H1 (cell line): ENCODE measurements around the gene HOXA11.

Experiments used
- BRCA1 ChIP-seq: IDR thresholded peaks from 2 replicates; pipeline ENCODE4 v1.6.1; 2012; ENCODE audit warnings: low read depth, low read length, improper control_type of control experiment
- CREB1 ChIP-seq: IDR thresholded peaks from 2 replicates; pipeline ENCODE4 v1.6.1; 2012; ENCODE audit warnings: inconsistent platforms
- CTBP2 ChIP-seq: IDR thresholded peaks from 2 replicates; pipeline ENCODE4 v1.7.0; 2011; ENCODE audit warnings: borderline replicate concordance, mild to moderate bottlenecking, moderate library complexity, mixed read lengths, low read length; ENCODE audit not compliant: insufficient read depth, insufficient read length
- EGR1 ChIP-seq: IDR thresholded peaks from 2 replicates; pipeline ENCODE4 v1.6.1; 2011; ENCODE audit warnings: low read depth, low read length, borderline replicate concordance
- EZH2 ChIP-seq: fragments of 200-600 bp; sonication (generic); IDR thresholded peaks from 2 replicates; pipeline ENCODE4 v1.7.1; 2012; ENCODE audit warnings: low read depth, mild to moderate bottlenecking, moderate library complexity, low read length, inconsistent platforms; ENCODE audit not compliant: severe bottlenecking
- MAFK ChIP-seq: IDR thresholded peaks from 2 replicates; pipeline ENCODE4 v1.6.1; 2012; ENCODE audit warnings: low read depth, mild to moderate bottlenecking, improper control_type of control experiment, low read length
- POLR2A ChIP-seq, 2 experiments: IDR thresholded peaks; 1 replicate in 1 of 2; 2 replicates in 1 of 2; pipeline ENCODE4 v1.6.1; 2011; ENCODE audit warnings: low read depth in 2 of 2, low read length in 2 of 2, mild to moderate bottlenecking in 2 of 2; ENCODE audit errors: control extremely low read depth in 1 of 2
- RAD21 ChIP-seq, 2 experiments: IDR thresholded peaks in 1 of 2; conservative IDR thresholded peaks in 1 of 2; 2 replicates each; pipeline ENCODE4 v1.6.1; 2011; ENCODE audit warnings: low read depth in 2 of 2, low read length in 2 of 2, improper control_type of control experiment in 1 of 2, inconsistent platforms in 1 of 2, mild to moderate bottlenecking in 1 of 2, moderate library complexity in 1 of 2
- SP1 ChIP-seq: IDR thresholded peaks from 2 replicates; pipeline ENCODE4 v1.6.1; 2011; ENCODE audit warnings: low read depth, low read length
- TF ChIP-seq, protein P1 (sequence below), 3 experiments: IDR thresholded peaks; 1 replicate in 2 of 3; 2 replicates in 1 of 3; pipeline versions ENCODE4 v1.5.1 to v1.6.1; 2011; ENCODE audit warnings: low read length in 3 of 3, mild to moderate bottlenecking in 3 of 3, inconsistent platforms in 2 of 3, low read depth in 1 of 3, moderate library complexity in 1 of 3; ENCODE audit not compliant: insufficient read depth in 1 of 3; ENCODE audit errors: control extremely low read depth in 1 of 3
- TF ChIP-seq, protein P2 (sequence below): IDR thresholded peaks from 2 replicates; pipeline ENCODE4 v1.6.1; 2012; ENCODE audit warnings: inconsistent platforms
- TF ChIP-seq, protein P3 (sequence below): IDR thresholded peaks from 2 replicates; pipeline ENCODE4 v1.6.1; 2011; ENCODE audit warnings: low read depth, mild to moderate bottlenecking, low read length; ENCODE audit not compliant: insufficient read depth
- TF ChIP-seq, protein P4 (sequence below): IDR thresholded peaks from 2 replicates; pipeline ENCODE4 v1.6.1; 2011; ENCODE audit warnings: low read length, improper control_type of control experiment

DNA sequence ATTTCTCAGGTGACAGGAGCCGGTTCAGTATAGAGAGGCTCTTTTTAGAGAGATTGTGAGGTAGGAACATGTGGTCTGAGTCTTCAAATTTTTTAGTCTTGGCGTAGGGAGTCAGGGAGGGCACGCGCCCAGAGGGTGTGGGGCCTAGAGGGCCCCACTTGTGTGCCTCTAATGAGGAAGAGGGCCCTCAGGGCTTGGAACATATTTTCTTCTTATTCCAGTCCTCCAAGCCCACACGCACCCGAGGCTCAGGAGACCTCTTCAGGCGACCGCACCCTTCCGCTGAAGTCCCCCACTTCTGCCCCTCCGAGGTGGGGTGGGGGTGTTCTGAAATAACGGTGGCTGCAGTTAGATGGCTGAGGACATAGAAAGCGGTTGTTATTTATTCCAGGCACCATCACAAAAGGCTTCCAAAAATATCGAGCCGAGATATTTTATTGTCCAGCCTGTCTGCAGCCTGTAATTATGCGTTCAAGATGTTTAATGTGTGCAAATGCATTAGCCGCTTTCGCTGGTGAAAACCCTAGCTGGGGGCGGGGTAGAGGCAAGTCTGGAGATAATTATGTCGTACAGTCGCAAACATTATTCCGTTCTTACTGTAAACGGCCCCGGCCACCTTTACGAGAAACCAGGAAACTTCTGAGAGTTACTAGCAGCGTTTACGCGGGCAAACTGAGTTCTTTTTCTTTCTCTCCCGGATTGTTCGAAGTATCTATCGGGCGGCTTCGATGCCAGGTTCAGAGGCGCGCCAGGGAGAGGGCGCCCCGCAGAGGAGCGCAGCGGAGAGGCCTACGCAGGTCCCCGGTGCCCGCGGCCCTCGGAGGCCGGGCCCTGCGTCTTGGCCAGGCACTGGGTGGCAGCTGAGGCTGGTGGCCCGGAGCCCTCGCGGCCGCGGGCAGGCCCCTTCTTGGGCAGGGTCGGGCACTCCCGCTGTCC is 27.7 kb upstream of the HOXA11 start:
- TF ChIP-seq RAD21 (IDR thresholded peaks at IDR 0.05 in 1 of 2, conservative IDR thresholded peaks at IDR 0.05 in 1 of 2; ENCODE audit: low read depth in 2 of 2, low read length in 2 of 2) (no peak), EGR1 (no peak), MAFK (no peak), POLR2A (IDR thresholded peaks at IDR 0.05; ENCODE audit: control extremely low read depth in 1 of 2, low read depth in 2 of 2, low read length in 2 of 2) (no peak), EZH2 (peak; percentile 97), CTBP2 (no peak), SP1 (no peak), CREB1 (no peak), BRCA1 (no peak)
- TF ChIP-seq, protein P1, sequence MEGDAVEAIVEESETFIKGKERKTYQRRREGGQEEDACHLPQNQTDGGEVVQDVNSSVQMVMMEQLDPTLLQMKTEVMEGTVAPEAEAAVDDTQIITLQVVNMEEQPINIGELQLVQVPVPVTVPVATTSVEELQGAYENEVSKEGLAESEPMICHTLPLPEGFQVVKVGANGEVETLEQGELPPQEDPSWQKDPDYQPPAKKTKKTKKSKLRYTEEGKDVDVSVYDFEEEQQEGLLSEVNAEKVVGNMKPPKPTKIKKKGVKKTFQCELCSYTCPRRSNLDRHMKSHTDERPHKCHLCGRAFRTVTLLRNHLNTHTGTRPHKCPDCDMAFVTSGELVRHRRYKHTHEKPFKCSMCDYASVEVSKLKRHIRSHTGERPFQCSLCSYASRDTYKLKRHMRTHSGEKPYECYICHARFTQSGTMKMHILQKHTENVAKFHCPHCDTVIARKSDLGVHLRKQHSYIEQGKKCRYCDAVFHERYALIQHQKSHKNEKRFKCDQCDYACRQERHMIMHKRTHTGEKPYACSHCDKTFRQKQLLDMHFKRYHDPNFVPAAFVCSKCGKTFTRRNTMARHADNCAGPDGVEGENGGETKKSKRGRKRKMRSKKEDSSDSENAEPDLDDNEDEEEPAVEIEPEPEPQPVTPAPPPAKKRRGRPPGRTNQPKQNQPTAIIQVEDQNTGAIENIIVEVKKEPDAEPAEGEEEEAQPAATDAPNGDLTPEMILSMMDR (IDR thresholded peaks at IDR 0.05; ENCODE audit: control extremely low read depth in 1 of 3, insufficient read depth in 1 of 3, low read depth in 1 of 3, low read length in 3 of 3), result no peak
- TF ChIP-seq, protein P2, sequence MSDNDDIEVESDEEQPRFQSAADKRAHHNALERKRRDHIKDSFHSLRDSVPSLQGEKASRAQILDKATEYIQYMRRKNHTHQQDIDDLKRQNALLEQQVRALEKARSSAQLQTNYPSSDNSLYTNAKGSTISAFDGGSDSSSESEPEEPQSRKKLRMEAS, result no peak
- TF ChIP-seq, protein P3, sequence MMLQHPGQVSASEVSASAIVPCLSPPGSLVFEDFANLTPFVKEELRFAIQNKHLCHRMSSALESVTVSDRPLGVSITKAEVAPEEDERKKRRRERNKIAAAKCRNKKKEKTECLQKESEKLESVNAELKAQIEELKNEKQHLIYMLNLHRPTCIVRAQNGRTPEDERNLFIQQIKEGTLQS, result no peak
- TF ChIP-seq, protein P4, sequence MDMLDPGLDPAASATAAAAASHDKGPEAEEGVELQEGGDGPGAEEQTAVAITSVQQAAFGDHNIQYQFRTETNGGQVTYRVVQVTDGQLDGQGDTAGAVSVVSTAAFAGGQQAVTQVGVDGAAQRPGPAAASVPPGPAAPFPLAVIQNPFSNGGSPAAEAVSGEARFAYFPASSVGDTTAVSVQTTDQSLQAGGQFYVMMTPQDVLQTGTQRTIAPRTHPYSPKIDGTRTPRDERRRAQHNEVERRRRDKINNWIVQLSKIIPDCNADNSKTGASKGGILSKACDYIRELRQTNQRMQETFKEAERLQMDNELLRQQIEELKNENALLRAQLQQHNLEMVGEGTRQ, result no peak
